ENCODE data around the gene HES2.
"Not testable (repeated sequence)": the region's sequence is repeated elsewhere in the genome, so short reads cannot be mapped to it uniquely, and the experiment has no call there.

Gene HES2

DNA sequence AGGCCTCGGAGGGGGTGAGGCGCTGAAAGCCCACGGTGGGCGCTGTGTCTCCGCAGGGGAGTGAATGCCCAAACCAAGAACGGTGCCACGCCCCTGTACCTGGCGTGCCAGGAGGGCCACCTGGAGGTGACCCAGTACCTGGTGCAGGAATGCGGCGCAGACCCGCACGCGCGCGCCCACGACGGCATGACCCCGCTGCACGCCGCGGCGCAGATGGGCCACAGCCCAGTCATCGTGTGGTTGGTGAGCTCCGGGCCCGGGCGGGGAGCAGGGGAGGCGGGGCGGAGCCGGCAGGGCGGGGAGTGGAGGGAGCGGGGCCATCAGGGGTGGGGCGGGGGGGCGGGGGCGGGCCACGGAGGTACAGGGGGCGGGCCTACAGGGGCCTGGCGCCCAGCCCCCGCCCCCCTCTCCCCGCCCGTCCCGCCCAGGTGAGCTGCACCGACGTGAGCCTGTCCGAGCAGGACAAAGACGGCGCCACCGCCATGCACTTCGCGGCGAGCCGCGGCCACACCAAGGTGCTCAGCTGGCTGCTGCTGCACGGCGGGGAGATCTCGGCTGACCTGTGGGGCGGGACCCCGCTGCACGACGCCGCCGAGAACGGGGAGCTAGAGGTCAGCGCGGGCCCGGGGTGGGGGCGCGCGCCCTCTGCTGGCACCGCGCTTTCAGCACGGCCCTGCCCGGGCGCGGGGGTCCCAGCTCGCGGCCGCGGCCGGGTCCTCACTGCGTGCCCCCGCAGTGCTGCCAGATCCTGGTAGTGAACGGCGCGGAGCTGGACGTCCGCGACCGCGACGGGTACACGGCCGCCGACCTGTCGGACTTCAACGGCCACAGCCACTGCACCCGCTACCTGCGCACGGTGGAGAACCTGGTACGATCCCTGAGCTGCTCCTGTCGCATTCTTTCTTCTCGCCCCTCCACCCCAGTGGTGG lies 20.7 kb upstream of the HES2 start:
- Histone ChIP-seq H3K4me3 (ENCODE audit: insufficient read depth, low read length, poor library complexity, severe bottlenecking) (no peak overlapping the region), H3K36me3 (ENCODE audit: low read length) (no peaks in the 10 kb centered on the region), H3K9ac (ENCODE audit: low read length) (no peak overlapping the region), H3K9me2 (replicated peaks; ENCODE audit: insufficient read depth, low read length) (no peaks in the 10 kb centered on the region), H3K79me2 (ENCODE audit: insufficient read depth, low read length) (no peaks in the 10 kb centered on the region), H4K20me1 (ENCODE audit: low read depth, low read length) (no peaks in the 10 kb centered on the region), H3K4me2 (ENCODE audit: low read depth, low read length, poor library complexity, severe bottlenecking) (no peak overlapping the region), H3F3A (ENCODE audit: insufficient read depth) (no peaks in the 10 kb centered on the region), H2AFZ (ENCODE audit: low read depth, low read length, severe bottlenecking) (no peak overlapping the region), H3K27me3 (ENCODE audit: low read length) (no peaks in the 10 kb centered on the region), H3K9me3 (ENCODE audit: insufficient read depth, low read length) (no peaks in the 10 kb centered on the region), H3K27ac (ENCODE audit: low read depth, low read length) (no peak overlapping the region)
- TF ChIP-seq, protein P1, sequence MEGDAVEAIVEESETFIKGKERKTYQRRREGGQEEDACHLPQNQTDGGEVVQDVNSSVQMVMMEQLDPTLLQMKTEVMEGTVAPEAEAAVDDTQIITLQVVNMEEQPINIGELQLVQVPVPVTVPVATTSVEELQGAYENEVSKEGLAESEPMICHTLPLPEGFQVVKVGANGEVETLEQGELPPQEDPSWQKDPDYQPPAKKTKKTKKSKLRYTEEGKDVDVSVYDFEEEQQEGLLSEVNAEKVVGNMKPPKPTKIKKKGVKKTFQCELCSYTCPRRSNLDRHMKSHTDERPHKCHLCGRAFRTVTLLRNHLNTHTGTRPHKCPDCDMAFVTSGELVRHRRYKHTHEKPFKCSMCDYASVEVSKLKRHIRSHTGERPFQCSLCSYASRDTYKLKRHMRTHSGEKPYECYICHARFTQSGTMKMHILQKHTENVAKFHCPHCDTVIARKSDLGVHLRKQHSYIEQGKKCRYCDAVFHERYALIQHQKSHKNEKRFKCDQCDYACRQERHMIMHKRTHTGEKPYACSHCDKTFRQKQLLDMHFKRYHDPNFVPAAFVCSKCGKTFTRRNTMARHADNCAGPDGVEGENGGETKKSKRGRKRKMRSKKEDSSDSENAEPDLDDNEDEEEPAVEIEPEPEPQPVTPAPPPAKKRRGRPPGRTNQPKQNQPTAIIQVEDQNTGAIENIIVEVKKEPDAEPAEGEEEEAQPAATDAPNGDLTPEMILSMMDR (IDR thresholded peaks at IDR 0.05; ENCODE audit: insufficient read depth, low read length, poor library complexity, severe bottlenecking): no peak
- no peak for TF ChIP-seq EZH2phosphoT487 (conservative IDR thresholded peaks at IDR 0.05; ENCODE audit: low read length)

DNA sequence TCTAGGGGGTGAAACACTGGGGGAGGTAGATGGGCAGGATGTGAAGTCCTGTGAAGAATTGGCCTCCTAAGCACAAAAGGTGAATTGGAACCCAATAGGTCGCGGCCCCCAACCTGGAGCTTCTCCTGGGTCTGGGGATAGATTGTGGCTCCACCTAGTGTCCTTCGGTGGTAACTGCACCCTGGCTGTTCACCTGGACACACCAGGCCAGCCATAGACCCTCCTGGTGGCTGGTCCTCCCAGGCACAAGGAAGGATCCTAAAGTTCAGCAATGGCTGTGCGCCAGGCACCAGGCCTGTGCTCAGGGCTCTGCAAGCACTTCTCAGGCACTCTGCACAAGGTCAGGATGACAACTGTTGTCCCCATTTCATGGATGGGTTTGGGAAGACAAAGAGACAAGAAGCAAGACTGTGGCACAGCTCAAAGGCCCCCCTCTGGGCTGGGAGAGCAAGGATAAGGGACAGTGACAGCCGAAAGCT lies 18.4 kb upstream of the HES2 start:
- H3K36me3 ChIP-seq (ENCODE audit: low read length): no peaks in the 10 kb centered on the region
- no peaks in the 10 kb centered on the region for H3K27me3 ChIP-seq (ENCODE audit: low read length)
- H3K79me2 ChIP-seq (ENCODE audit: insufficient read depth, low read length): no peaks in the 10 kb centered on the region
- no peak overlapping the region for H3K9ac ChIP-seq (ENCODE audit: low read length)
- H3K9me2 ChIP-seq (replicated peaks; ENCODE audit: insufficient read depth, low read length): no peaks in the 10 kb centered on the region
- no peaks in the 10 kb centered on the region for H3F3A ChIP-seq (ENCODE audit: insufficient read depth)
- no peak overlapping the region for H3K4me2 ChIP-seq (ENCODE audit: low read depth, low read length, poor library complexity, severe bottlenecking)
- TF ChIP-seq, protein P1 (IDR thresholded peaks at IDR 0.05; ENCODE audit: insufficient read depth, low read length, poor library complexity, severe bottlenecking): peak; percentile 86
- TF ChIP-seq EZH2phosphoT487 (conservative IDR thresholded peaks at IDR 0.05; ENCODE audit: low read length): no peak
- H2AFZ ChIP-seq (ENCODE audit: low read depth, low read length, severe bottlenecking): no peak overlapping the region
- H3K27ac ChIP-seq (ENCODE audit: low read depth, low read length): no peak overlapping the region
- H4K20me1 ChIP-seq (ENCODE audit: low read depth, low read length): no peaks in the 10 kb centered on the region
- no peak overlapping the region for H3K4me3 ChIP-seq (ENCODE audit: insufficient read depth, low read length, poor library complexity, severe bottlenecking)
- H3K9me3 ChIP-seq (ENCODE audit: insufficient read depth, low read length): no peaks in the 10 kb centered on the region

GRCh38 chr1:6437012-6437700 lies 17.4 kb upstream of the HES2 start:
- not testable (repeated sequence) for H3K9me2 ChIP-seq (replicated peaks; ENCODE audit: insufficient read depth, low read length); H3K9ac ChIP-seq (ENCODE audit: low read length); H3K79me2 ChIP-seq (ENCODE audit: insufficient read depth, low read length); H3K4me2 ChIP-seq (ENCODE audit: low read depth, low read length, poor library complexity, severe bottlenecking); H3K4me3 ChIP-seq (ENCODE audit: insufficient read depth, low read length, poor library complexity, severe bottlenecking); H3K27me3 ChIP-seq (ENCODE audit: low read length); H2AFZ ChIP-seq (ENCODE audit: low read depth, low read length, severe bottlenecking); H4K20me1 ChIP-seq (ENCODE audit: low read depth, low read length); H3K27ac ChIP-seq (ENCODE audit: low read depth, low read length); H3F3A ChIP-seq (ENCODE audit: insufficient read depth); H3K36me3 ChIP-seq (ENCODE audit: low read length); H3K9me3 ChIP-seq (ENCODE audit: insufficient read depth, low read length)

- H3K4me3 ChIP-seq (ENCODE audit: insufficient read depth, low read length, poor library complexity, severe bottlenecking): not testable (repeated sequence)
These were observed 16.6 kb upstream of the HES2 start for GRCh38 chr1:6436277-6436676.

More at GRCh38 chr1:6436277-6436676, 16.6 kb upstream of the HES2 start:
- not testable (repeated sequence) for H3K9me2 ChIP-seq (replicated peaks; ENCODE audit: insufficient read depth, low read length); H3K27me3 ChIP-seq (ENCODE audit: low read length); H3F3A ChIP-seq (ENCODE audit: insufficient read depth); H3K9me3 ChIP-seq (ENCODE audit: insufficient read depth, low read length); H2AFZ ChIP-seq (ENCODE audit: low read depth, low read length, severe bottlenecking); H3K4me2 ChIP-seq (ENCODE audit: low read depth, low read length, poor library complexity, severe bottlenecking); H3K27ac ChIP-seq (ENCODE audit: low read depth, low read length); H3K36me3 ChIP-seq (ENCODE audit: low read length); H3K9ac ChIP-seq (ENCODE audit: low read length); H3K79me2 ChIP-seq (ENCODE audit: insufficient read depth, low read length); H4K20me1 ChIP-seq (ENCODE audit: low read depth, low read length)
